Body of pancreas (tissue), 4 donors: ENCODE results near the gene CCZ1B.

Experiments
- POLR2A ChIP-seq, 3 donors: fragments of 450-650 bp; IDR thresholded peaks; one replicate each; pipeline ENCODE4 v1.6.1; 2016; ENCODE audit warnings: antibody characterized with exemption in 3 of 3, mild to moderate bottlenecking in 2 of 3
- TF ChIP-seq, protein P1 (sequence below), 7 experiments: fragments of 450-650 bp in 4 of 7; fragments of 200-600 bp in 3 of 7; sonication (generic) in 3 of 7; IDR thresholded peaks; one replicate each; pipeline ENCODE4 v1.5.1; 2016 to 2019; ENCODE audit warnings: antibody characterized with exemption in 7 of 7

DNA sequence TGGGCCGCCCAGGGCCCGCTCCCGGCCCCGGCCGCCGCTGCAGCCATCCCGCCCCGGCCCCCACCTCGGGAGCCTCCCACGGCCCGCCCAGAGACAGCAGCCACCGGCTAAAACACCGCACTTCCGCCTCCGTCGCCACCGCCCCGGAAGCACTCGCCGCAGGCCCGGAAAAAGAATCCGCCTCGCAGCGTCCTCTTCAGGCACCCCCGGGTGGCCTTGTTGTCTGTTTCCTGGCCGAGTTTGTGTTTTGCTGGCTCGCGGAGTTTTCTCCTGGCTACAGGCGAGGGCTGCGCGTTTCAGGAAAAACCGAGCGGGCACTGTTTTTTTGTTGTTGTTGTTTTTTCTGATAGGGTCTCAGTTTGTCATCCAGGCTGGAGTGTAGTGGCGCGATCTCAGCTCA lies at the start of gene CCZ1B:
- TF ChIP-seq POLR2A (IDR thresholded peaks at IDR 0.05): peak in 1 of 3 donors; percentile 16
- TF ChIP-seq, protein P1, sequence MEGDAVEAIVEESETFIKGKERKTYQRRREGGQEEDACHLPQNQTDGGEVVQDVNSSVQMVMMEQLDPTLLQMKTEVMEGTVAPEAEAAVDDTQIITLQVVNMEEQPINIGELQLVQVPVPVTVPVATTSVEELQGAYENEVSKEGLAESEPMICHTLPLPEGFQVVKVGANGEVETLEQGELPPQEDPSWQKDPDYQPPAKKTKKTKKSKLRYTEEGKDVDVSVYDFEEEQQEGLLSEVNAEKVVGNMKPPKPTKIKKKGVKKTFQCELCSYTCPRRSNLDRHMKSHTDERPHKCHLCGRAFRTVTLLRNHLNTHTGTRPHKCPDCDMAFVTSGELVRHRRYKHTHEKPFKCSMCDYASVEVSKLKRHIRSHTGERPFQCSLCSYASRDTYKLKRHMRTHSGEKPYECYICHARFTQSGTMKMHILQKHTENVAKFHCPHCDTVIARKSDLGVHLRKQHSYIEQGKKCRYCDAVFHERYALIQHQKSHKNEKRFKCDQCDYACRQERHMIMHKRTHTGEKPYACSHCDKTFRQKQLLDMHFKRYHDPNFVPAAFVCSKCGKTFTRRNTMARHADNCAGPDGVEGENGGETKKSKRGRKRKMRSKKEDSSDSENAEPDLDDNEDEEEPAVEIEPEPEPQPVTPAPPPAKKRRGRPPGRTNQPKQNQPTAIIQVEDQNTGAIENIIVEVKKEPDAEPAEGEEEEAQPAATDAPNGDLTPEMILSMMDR (IDR thresholded peaks at IDR 0.05): peak in 2 of 7 experiments; percentile 6 to 10
